BLaER1 treated with 17β-estradiol and CSF1 and Interleukin-3, amounts not matched to agents 10 nM and 100 nM (cell line): ENCODE data around the gene PLEKHM2.

Experiments used
- H3K27ac ChIP-seq, 11 experiments: shearing (Covaris generic); formaldehyde crosslinking; 2 replicates each; pipeline ENCODE4 v1.8.1; 2022
- H3K27me3 ChIP-seq, 11 experiments: shearing (Covaris generic); formaldehyde crosslinking; 2 replicates each; pipeline ENCODE4 v1.8.1; 2022
- H3K36me3 ChIP-seq, 11 experiments: shearing (Covaris generic); formaldehyde crosslinking; 2 replicates each; pipeline ENCODE4 v1.8.1; 2022
- H3K4me1 ChIP-seq, 10 experiments: shearing (Covaris generic); formaldehyde crosslinking; 2 replicates each; pipeline ENCODE4 v1.8.1; 2022
- H3K4me2 ChIP-seq, 11 experiments: shearing (Covaris generic); formaldehyde crosslinking; 2 replicates each; pipeline ENCODE4 v1.8.1; 2022
- H3K4me3 ChIP-seq, 10 experiments: shearing (Covaris generic); formaldehyde crosslinking; 2 replicates each; pipeline ENCODE4 v1.8.1; 2022
- H3K9ac ChIP-seq, 11 experiments: shearing (Covaris generic); formaldehyde crosslinking; 2 replicates each; pipeline ENCODE4 v1.8.1; 2022
- H3K9me3 ChIP-seq, 11 experiments: shearing (Covaris generic); formaldehyde crosslinking; replicated peaks in 1 of 11; 2 replicates each; pipeline ENCODE4 v1.8.1; 2022
- H4K20me1 ChIP-seq, 11 experiments: shearing (Covaris generic); formaldehyde crosslinking; 2 replicates each; pipeline ENCODE4 v1.8.1; 2022
- Cebpa-rat ChIP-seq, 11 experiments: shearing (Covaris generic); IDR thresholded peaks; 2 replicates each; pipeline ENCODE4 v1.8.1; 2022

The PLEKHM2 gene

DNA sequence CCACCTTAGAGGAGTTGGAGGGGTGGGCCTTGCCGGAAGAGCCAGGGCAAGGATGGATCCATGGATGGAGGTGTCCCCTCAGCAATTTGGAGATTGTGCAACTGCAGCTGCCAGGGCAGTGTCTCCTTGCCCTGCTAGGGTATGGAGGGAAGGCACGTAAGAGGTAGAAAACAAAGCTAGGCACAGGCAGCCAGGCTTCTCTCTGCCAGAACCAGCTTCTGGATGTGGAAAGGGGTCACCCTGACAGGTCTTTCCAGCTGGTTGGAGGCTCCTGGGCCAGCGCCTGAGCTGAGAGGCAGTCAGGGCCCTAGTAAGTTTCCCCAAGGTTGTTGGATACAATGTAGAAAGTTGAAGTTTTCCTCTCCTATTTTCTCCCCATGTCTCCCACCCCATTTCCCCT is 36.7 kb downstream of the PLEKHM2 start:
- peaks cover 6 to 93% (median 52%) of the 10 kb centered on the region in 11 experiments; a peak in 21 of 22 replicates for H4K20me1 ChIP-seq

DNA sequence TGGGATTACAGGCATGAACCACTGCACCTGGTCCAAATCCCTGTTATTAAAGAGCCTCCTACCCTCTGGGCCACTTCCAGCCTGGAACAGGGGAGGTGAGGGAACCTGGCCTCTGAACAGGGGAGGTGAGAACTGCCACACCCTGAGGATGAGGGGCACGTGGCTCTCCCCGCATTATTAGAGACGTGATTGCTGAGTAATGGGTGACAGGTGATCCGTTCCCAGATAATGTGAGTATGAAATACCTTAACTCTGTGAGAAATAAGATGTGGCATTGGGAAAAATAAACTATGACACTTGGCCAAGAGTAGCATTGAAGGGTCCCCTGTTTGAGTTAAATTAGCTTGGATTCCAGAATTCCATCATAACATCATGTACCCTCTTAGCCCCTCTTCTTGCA is 38.3 kb downstream of the PLEKHM2 start:
- H3K4me1 ChIP-seq, result peaks cover 0 to 4% (median 0%) of the 10 kb centered on the region in 10 experiments; a peak in 5 of 20 replicates
- no peak overlapping the region for H3K27ac ChIP-seq
- no peak overlapping the region for H3K4me3 ChIP-seq
- H3K27me3 ChIP-seq, result no peaks in the 10 kb centered on the region
- no peaks in the 10 kb centered on the region for H3K9me3 ChIP-seq
- TF ChIP-seq Cebpa-rat (IDR thresholded peaks at IDR 0.05), result no peak
- peaks cover 0 to 93% (median 43%) of the 10 kb centered on the region in 11 experiments; a peak in 15 of 22 replicates for H4K20me1 ChIP-seq
- no peak overlapping the region for H3K4me2 ChIP-seq
- H3K9ac ChIP-seq, result no peak overlapping the region
- peaks cover 91 to 99% (median 96%) of the 10 kb centered on the region in 11 experiments for H3K36me3 ChIP-seq

More for the DNA sequence above, 36.7 kb downstream of the PLEKHM2 start:
- Histone ChIP-seq H3K27me3 (no peaks in the 10 kb centered on the region), H3K27ac (no peak overlapping the region), H3K9me3 (no peaks in the 10 kb centered on the region), H3K4me2 (no peak overlapping the region), H3K36me3 (peaks cover 91 to 99% (median 96%) of the 10 kb centered on the region in 11 experiments), H3K4me3 (no peak overlapping the region), H3K4me1 (no peaks in the 10 kb centered on the region), H3K9ac (no peak overlapping the region)
- TF ChIP-seq Cebpa-rat (IDR thresholded peaks at IDR 0.05), result no peak

DNA sequence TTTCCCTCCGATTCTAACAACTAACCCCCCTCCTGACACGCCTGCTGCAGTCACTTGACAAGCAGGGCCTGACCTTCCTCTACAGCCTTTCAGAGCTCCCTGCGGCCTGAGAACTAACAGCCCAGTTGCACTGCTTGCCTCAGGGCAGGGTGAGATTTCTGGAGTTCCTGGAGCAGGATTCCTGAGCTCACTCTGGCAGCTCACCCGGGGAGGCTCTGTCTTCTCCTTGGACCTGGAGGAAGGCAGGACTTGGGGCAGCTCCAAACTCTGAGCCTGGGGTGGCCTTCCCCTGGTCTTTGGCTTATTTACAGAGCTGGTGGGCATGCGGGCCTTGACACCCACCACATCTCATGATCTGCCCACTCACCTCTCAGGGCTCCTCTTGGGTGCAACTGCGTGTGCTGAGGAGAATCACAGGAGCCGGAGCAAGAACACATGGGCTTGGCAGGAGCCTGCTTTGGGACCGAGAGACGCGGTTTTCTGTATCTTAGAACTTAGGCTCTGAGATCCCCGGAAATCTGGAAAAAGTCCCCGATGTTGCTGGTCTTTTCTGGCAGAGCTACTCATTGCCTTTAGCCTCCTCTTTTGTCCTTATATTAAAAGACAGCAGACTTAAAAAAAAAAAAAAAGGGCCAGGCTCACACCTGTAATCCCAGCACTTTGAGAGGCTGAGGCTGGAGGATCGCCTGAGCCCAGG is 38.9 kb downstream of the PLEKHM2 start:
- Histone ChIP-seq H3K9me3 (no peaks in the 10 kb centered on the region), H3K27me3 (no peaks in the 10 kb centered on the region), H3K4me1 (peaks cover 0 to 10% (median 2%) of the 10 kb centered on the region in 10 experiments; a peak in 10 of 20 replicates), H3K27ac (no peak overlapping the region), H3K9ac (no peak overlapping the region), H3K4me2 (no peak overlapping the region), H4K20me1 (peaks cover under 1 to 93% (median 43%) of the 10 kb centered on the region in 11 experiments; a peak in 19 of 22 replicates), H3K36me3 (peaks cover 91 to 99% (median 96%) of the 10 kb centered on the region in 11 experiments), H3K4me3 (no peak overlapping the region)
- no peak for TF ChIP-seq Cebpa-rat (IDR thresholded peaks at IDR 0.05)

DNA sequence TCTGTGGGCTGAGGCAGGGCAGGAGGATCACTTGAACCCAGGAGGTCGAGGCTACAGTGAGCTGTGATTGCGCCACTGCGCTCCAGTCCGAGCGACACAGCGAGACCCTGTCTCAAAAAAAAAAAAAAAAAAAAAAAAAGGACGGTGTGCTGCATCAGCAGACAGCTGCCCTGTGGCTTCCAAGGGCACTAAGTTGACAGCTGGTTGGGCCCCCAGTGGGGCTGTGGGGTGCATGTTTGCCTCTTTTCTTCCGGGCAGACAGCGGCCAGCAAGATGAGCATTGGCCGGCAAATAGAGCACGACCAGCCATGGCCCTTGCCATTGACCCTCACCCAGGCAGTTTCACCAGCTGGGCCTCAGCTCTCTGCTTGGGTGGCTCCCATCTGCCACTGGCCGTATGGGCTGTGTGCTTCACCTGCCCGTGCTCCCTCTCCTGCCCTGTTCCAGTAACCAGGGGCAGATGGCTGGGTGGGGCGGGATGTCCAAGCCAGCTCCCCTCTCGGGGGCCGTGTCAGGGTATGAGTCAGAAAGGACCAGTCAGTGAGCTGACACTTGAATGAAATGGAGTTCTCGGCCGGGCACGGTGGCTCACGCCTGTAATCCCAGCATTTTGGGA is 39.6 kb downstream of the PLEKHM2 start:
- TF ChIP-seq Cebpa-rat (IDR thresholded peaks at IDR 0.05), result no peak
- H3K4me1 ChIP-seq, result peaks cover 0 to 17% (median 8%) of the 10 kb centered on the region in 10 experiments; a peak in 12 of 20 replicates
- peaks cover 8 to 95% (median 47%) of the 10 kb centered on the region in 11 experiments; a peak in 19 of 22 replicates for H4K20me1 ChIP-seq
- H3K36me3 ChIP-seq, result peaks cover 93 to 100% (median 98%) of the 10 kb centered on the region in 11 experiments
- no peaks in the 10 kb centered on the region for H3K27me3 ChIP-seq
- no peak overlapping the region for H3K4me3 ChIP-seq
- H3K9me3 ChIP-seq, result no peaks in the 10 kb centered on the region
- H3K9ac ChIP-seq, result no peak overlapping the region
- no peak overlapping the region for H3K27ac ChIP-seq
- H3K4me2 ChIP-seq, result no peak overlapping the region

DNA sequence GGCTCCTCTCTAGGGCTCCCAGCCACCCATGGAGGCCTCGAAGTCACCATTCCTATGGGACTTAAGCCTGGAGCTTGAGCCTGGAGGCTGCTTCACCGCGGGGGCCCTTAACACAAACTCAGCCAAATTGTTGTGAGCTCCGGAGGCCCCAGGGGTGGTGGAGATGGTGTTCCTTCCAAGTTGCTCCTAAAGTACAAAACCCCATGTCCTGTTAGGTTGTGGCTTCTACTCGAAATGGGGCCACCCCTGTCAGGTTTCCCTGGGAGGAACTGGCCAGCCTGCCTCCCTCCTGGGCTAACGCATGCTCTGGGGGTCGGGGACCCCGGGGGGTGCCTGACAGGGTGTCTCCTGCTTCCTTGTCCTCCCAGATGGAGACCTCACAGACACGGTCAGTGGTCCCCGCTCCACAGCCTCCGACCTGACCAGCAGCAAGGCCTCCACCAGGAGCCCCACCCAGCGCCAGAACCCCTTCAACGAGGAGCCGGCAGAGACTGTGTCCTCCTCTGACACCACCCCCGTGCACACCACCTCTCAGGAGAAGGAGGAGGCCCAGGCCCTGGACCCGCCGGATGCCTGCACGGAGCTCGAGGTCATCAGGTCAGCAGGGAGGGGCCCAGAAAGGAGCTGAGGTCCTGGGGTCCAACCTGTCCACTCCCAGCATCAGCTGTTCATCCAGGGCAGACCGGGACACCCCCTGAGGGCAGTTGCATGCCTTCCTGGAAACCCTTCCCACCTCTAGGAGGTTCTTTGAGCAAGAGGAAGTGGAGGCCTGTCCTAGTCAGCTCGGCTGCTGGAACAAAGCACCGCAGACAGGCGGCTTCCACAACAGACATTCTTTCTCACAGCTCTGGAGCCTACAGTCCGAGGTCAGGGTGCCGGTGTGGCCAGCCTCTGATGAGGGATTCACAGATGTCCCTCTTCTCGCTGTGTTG is 41.1 kb downstream of the PLEKHM2 start:
- Histone ChIP-seq H3K36me3 (peaks cover 88 to 99% (median 95%) of the 10 kb centered on the region in 11 experiments), H4K20me1 (peaks cover 11 to 89% (median 39%) of the 10 kb centered on the region in 11 experiments; a peak in 19 of 22 replicates)

DNA sequence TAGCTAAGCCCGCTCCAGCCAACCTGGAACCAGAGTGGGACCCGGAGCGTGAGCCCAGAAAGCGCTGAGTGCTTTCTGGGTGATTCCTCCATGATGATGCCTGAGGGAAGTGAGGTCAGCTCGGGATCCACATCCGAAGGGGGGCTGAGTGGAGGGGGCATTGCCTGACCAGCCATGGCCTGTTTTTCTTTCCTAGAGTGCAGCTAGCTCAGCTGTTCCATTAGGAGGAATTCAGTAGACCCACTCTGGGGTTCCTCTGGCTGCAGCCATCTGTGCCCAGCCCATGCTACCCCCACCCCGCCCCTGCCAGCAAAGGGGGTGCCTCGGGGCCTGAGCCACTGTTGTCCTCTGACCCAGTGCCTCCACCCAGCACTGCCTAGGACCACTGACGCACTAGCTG is 42.4 kb downstream of the PLEKHM2 start:
- no peak overlapping the region for H3K4me2 ChIP-seq
- peaks cover 0 to 21% (median 9%) of the 10 kb centered on the region in 10 experiments; a peak in 12 of 20 replicates for H3K4me1 ChIP-seq
- H3K4me3 ChIP-seq, result no peak overlapping the region
- no peaks in the 10 kb centered on the region for H3K27me3 ChIP-seq
- H3K36me3 ChIP-seq, result peaks cover 88 to 99% (median 96%) of the 10 kb centered on the region in 11 experiments
- no peak overlapping the region for H3K9ac ChIP-seq
- H3K27ac ChIP-seq, result no peak overlapping the region
- H3K9me3 ChIP-seq, result no peaks in the 10 kb centered on the region
- TF ChIP-seq Cebpa-rat (IDR thresholded peaks at IDR 0.05), result no peak
- peaks cover 11 to 90% (median 40%) of the 10 kb centered on the region in 11 experiments; a peak in 19 of 22 replicates for H4K20me1 ChIP-seq

More for the DNA sequence above, 41.1 kb downstream of the PLEKHM2 start:
- Histone ChIP-seq H3K27ac (no peak overlapping the region), H3K4me1 (peaks cover 0 to 21% (median 9%) of the 10 kb centered on the region in 10 experiments; a peak in 12 of 20 replicates), H3K4me2 (no peak overlapping the region), H3K4me3 (no peak overlapping the region), H3K27me3 (no peaks in the 10 kb centered on the region), H3K9ac (no peak overlapping the region), H3K9me3 (no peaks in the 10 kb centered on the region)
- TF ChIP-seq Cebpa-rat (IDR thresholded peaks at IDR 0.05), result no peak

DNA sequence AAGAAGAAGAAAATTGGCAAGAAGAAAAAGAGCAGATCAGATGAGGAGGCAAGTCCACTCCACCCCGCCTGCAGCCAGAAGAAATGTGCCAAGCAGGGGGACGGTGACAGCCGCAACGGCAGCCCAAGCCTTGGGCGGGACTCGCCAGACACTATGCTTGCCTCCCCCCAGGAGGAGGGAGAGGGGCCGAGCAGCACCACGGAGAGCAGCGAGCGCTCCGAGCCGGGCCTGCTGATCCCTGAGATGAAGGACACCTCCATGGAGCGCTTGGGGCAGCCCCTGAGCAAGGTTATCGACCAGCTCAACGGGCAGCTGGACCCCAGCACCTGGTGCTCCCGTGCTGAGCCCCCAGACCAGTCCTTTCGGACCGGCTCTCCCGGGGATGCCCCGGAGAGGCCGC is 42.9 kb downstream of the PLEKHM2 start:
- Histone ChIP-seq H3K4me1 (peaks cover 0 to 21% (median 9%) of the 10 kb centered on the region in 10 experiments; a peak in 12 of 20 replicates), H3K36me3 (peaks cover 88 to 99% (median 96%) of the 10 kb centered on the region in 11 experiments), H4K20me1 (peaks cover 11 to 90% (median 45%) of the 10 kb centered on the region in 11 experiments; a peak in 19 of 22 replicates), H3K4me2 (no peak overlapping the region), H3K9me3 (no peaks in the 10 kb centered on the region), H3K9ac (no peak overlapping the region), H3K27ac (no peak overlapping the region), H3K4me3 (no peak overlapping the region), H3K27me3 (no peaks in the 10 kb centered on the region)
- TF ChIP-seq Cebpa-rat (IDR thresholded peaks at IDR 0.05), result no peak

DNA sequence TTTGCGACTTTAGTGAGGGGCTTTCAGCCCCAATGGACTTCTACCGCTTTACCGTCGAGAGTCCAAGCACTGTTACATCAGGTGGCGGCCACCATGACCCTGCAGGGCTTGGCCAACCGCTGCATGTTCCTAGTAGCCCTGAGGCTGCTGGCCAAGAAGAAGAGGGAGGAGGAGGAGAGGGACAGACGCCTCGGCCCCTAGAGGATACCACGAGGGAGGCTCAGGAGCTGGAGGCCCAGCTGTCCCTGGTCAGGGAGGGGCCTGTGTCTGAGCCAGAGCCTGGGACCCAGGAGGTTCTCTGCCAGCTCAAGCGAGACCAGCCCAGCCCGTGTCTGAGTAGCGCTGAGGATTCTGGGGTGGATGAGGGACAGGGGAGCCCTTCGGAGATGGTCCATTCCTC is 43.3 kb downstream of the PLEKHM2 start:
- Histone ChIP-seq H3K27ac (no peak overlapping the region), H3K9me3 (no peaks in the 10 kb centered on the region), H3K27me3 (no peaks in the 10 kb centered on the region), H4K20me1 (peaks cover 11 to 90% (median 49%) of the 10 kb centered on the region in 11 experiments; a peak in 19 of 22 replicates), H3K4me1 (peaks cover 0 to 21% (median 9%) of the 10 kb centered on the region in 10 experiments; a peak in 12 of 20 replicates), H3K36me3 (peaks cover 88 to 99% (median 96%) of the 10 kb centered on the region in 11 experiments), H3K4me2 (no peak overlapping the region), H3K4me3 (no peak overlapping the region), H3K9ac (peak overlapping the region in 2 of 11 experiments; percentile 15 to 54; a peak in 1 of 22 replicates)
- no peak for TF ChIP-seq Cebpa-rat (IDR thresholded peaks at IDR 0.05)
